Hepatocyte (in vitro differentiated cells): Measurements from ENCODE around the gene CLSTN1.

ENCODE experiments used
- CTCF ChIP-seq: fragments of 200-600 bp; sonication (generic); IDR thresholded peaks from 2 replicates; pipeline ENCODE4 v1.5.1; 2016; ENCODE audit warnings: antibody characterized with exemption, mild to moderate bottlenecking; ENCODE audit not compliant: poor library complexity
- EZH2 ChIP-seq: fragments of 200-600 bp; sonication (generic); IDR thresholded peaks from 2 replicates; pipeline ENCODE4 v1.6.1; 2016; ENCODE audit warnings: antibody characterized with exemption, mild to moderate bottlenecking, borderline replicate concordance

GRCh38 chr1:9699361-9699760 is 124.4 kb downstream of the CLSTN1 start:
- TF ChIP-seq CTCF (no peak), EZH2 (no peak)
